ENCODE data around the gene WFS1. TPM values are rescaled to one million over a fixed set of nuclear protein-coding genes. Genes with fewer than 3 reads are reported as not detected.
A peak's percentile ranks its signal among the peaks of the same experiment; 100 is the strongest.

WFS1 gene
- total RNA-seq, 1 donor from 2014 or later = 14.3 TPM

DNA sequence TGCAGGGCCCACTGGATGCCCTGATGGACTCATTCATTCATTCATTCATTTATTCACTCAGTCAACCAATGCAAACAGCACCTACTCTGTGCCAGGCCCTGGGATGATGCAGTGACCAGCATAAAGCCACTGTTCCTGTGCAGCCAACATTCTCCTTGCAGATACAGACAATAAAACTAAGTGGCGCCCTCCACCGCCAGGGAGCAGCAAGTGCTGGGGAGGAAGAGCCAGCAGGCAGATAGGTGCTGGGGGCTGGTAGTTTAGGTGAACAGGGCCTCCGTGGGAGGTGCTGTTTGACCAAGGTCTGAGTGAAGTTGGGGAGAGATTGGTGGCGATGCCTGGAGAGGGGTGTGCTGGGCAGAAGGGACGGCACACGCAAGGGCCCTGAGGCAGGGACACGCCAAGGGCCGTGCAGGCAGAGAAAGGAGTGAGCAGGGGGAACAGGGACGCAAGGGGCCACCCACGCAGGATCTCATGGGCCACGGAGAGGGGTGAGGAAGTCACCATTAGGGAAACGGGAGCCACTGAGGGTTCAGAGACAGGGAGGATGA lies 65.5 kb downstream of the WFS1 start:
- DNase-seq (ENCODE audit: low spot score) (no peak), ATAC-seq (no peak)

DNA sequence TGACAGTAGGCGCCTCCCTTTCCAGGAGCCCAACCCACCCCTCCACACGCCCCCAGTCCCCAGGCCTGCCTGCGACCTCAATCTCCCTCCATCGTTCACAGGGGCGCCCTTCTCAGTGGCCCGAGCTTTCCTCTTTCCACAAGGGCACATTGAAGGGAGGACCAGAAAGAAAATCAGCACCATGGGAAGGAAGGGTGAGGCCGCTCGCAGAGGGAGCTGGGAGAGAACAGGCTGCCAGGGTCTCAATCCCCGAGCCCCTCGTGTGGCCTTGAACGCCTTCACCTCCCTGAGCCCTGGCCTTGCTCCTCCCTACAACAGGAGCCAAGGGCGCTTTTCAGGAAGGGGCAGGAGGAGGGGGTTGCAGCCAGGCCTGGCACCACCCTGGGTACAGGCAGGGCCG lies 66.5 kb downstream of the WFS1 start:
- DNase-seq (ENCODE audit: low spot score) = no peak
- no peak for ATAC-seq

DNA sequence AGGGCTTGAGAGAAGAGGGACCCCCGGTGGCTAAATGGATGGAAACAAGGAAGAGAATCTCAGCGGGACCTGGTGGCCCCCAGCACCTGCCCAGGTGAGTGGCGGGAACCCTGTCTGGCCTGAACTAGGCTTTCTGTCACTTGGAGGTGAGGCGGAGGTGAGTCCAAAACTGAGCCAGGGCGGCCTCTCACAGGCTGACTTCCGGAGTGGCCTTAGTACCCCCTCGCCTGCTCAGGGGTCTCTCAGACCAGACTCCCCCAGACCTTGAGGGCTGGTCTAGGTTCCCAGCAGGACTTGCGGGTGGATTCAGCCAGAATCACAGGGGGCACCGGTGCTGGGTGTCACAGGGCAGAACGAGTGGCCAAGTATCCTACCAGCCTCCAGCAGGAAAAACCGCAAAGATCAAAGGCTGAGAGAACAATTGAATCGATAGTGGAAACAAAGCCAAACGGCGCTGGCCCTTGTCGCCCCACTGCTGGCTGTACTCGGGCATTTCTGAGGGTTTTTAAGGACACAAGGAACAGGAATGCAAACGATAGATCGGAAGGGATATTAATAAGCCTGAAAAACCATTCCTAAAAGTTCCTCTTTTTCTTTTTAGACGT lies 67.8 kb downstream of the WFS1 start:
- peak; percentile 25 for ATAC-seq
- no peak for DNase-seq (ENCODE audit: low spot score)

DNA sequence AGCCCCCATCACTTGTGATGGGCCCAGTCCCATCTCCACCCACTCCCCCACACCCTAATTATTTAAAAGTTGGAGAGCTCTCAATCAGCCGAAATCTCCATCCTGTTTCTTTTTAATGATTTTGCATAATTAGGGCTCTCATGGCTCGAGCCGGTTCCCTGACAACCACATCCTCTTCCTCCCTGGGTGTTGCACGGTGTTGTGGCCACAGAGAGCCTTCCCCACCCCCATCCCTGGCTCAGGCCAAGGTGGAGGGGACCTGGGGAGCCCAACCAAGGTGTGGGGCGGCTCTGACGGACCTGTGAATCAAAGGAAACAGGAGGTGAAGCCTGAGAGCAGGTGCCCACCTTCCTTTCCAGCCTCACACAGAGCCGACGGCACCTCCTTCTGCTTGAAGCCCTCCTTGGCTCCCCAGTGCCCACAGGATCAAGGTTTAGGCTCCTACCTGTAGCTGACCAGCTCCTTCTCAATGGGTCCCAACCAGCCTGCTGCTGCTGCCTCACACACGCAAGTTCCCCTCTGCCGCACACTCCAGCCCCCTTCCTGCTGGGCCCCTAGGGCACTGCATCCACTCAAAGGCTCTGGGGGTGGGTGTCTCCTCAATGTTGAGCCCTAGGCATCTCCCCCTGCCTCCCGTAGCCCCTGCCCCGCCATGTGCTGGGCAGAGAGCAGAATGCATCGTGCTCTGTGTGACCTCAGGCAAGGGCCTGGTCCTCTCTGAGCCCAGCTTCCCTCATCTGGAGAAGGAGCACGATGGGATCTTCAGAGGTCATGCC lies 68.7 kb downstream of the WFS1 start:
- no peak for DNase-seq (ENCODE audit: low spot score)
- no peak for ATAC-seq

DNA sequence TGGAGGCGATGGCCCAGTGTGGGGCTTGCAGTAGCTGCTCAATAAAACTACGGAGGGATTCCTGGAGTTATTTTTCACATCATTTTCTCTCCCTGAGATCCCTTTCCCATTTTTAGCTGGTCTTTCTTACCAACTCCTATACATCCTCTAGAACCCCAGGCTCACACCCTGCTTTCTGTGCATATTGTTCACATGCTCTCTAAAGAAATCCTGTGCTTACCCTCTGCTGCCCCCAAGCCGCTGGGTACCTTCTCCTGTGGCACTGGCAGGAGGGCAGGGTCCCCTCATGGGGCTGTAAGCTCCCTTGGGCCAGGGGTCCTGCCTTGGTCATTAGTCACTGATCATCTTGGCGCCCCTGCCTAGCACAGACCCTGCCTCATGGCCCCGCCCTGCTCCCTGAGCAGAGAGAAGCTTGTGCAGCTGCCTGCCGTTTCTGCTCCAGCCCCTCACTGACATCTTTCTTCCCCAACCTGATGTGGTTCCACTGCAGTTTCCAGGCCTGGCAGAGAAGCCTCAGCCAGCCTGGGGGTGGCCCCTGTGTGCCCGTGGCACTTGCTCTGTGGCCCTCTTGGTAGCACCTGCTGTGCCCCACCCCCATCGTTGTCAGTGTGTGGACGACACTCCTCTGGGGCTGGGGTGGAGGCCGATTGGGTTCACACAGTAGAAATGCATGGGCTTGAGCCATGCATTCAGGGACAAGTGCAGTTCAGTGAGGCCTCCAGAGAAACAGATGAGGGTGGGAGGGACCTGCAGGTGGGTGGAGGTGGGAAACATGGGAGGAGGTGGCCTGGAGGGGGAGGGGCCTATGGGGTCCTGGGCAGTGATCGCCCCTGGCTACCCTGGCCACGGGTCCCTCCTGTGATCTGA lies 69.5 kb downstream of the WFS1 start:
- no peak for DNase-seq (ENCODE audit: low spot score)

DNA sequence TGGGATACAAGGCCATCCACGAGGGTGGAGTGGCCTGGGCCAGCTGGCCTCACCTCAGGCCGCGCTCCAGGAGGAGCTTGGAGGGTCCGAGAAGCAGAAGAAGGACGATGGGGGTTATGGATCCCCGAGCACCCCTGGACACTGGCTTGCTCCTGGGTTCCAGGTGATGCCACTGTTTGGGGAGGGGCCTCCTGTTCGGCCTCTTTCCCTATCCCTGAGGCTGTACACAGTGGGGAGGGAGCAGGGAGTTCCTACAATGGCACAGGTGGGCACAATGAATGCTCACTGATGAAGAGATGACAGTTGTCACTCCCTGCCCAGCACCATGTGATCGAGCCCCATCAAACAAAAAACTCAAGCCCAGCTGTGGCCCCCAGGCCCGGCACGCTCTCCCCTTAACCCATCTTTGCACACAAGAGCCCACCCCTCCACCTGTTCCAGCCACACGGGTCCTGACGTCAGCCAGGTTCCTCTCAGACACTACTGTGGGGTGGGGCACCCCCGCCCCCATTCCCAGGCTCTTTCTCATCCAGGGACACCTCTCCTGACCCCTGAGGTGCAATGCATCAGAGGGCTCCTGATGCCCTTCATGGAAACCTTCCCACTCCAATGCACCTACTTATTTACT lies 70.3 kb downstream of the WFS1 start:
- DNase-seq (ENCODE audit: low spot score) (no peak), ATAC-seq (no peak)

More for the DNA sequence above, 69.5 kb downstream of the WFS1 start:
- ATAC-seq = no peak

DNA sequence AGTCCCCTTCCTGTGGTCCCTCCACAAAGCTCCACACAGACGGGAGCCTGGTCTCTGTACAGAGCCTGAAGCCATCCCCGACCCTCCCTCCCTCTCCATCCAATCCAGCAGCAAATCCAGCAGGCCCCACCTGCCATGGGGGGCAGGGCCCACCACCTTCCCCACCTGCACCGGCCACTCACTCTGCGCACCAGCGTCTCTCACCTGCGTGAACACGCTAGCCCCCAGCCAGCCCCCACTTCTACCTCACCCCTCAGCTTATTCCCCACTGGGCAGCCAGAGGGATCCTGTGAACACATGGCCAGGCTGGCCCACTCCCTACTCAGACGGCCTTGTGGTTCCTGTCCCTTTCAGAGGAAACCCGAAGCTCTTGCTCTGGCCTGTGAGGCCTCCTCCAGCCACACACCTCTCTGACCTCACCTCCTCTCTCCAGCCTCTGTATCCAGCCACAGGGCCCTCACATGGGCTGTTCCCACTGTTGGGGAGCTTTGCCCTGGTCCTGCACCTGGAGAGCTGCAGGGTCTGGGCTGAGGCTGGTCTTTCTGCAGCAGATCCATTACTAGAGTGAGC lies 70.9 kb downstream of the WFS1 start:
- DNase-seq (ENCODE audit: low spot score) = no peak
- ATAC-seq = no peak

DNA sequence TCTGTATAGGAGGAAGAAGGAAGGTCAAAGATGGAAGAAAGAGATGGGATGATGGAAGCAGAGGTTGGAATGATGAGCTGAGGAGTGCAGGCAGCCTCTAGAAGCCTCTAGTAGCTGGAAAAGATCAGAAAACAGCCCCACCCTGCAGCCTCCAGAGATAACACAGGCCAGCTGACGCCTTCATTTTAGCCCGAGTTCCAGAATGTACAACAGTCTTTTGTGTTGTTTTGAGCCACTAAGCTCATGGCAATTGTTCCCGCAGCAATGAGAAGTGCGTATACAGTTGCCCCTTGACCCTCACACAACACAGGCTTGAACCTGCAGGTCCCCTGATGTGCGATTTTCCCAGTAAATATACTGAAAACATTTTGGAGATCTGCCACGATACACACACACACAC lies 72.0 kb downstream of the WFS1 start:
- ATAC-seq (peak; percentile 11), DNase-seq (ENCODE audit: low spot score) (no peak)

DNA sequence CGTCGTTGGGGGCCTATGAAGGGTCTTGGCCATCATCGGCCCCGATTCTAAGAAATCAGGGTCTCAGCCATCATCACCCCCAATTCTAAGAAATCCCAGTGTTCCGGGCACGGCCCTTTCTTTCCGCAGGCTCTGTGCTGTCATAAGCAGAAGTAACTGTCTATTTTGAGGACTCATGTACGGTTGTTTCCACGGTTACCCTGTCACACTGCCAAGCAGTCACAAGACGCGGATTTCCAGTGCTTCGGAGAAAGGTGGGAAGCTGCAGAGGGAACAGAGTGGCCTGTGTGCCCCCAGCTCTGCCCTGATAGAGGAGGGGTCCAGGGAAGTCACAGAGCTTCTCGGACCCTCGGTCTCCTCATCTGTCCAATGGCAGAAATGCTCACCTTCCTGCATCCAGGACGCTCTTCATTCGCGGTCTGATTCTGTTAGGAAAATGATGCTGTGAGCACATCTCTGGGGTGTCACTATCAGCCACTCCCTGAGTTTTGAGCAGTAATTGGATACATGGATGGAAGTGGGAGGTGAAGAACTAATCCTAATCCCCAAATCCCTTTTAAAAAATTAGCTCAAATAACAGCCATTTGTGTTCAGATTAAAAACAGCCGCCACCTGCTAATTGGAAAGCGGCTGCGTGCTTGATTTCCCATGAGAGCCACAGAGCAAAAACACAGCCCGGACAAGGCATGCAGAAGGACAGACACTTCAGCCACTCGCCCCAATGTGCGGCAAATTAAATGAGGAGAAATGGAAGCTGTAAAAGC lies 73.1 kb downstream of the WFS1 start:
- DNase-seq (ENCODE audit: low spot score) (no peak), ATAC-seq (peak; percentile 44)

DNA sequence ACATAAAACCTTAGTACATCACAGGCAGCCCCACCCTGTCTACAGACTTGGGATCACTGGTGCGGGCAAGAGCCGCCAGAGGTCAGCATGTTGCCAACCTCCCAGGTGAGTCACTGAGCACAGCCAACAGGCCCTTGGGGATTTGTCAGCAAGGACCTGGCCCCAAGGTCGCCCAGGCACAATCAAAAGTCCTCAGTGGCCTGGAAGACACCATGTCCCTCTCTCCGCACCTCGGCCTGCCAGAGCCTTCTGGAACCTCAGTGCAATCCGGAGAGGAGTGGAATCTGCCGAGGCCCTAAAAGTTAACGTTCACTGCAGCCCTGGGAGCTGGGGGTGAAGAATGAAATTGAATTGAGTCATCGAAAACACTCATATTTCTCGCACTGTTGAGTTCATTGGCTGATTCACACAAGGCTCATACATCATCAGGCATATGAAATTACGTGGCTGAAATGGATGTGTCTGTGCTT lies 74.3 kb downstream of the WFS1 start:
- ATAC-seq (peak; percentile 57), DNase-seq (ENCODE audit: low spot score) (no peak)

DNA sequence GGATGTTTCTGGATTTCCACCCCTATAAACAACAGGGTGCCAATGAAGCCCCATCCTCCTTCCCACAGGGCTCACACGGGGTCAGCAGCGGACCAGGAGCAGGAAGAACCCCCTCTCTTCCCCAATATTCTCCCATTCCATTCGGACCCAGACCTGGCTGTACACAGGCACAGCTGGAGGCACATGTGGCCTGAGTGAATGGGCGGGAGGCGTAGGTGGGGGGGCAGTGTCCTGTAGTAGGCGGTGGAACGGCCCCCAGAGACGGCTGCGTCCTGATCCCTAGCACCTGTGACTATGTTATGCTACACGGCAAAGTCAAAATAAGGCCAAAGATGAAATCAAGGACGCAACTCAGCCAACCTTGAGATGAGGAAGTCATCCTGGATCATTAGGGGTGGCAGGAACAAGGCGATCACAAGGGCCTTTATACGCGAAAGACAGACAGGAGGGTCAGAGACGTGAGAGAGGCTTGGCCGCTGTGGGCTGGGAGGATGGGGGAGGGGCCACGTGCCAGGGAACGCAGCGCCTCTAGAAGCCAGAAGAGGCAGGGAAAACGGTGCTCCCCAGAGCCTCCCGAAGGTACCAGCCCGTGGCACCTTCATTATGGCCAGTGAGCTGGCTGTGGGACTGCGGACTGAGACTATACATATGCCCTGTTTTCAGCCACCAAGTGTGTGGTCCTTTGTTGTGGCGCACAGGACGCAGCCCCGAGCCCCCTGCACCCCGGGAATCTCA lies 75.6 kb downstream of the WFS1 start:
- DNase-seq (ENCODE audit: low spot score) = no peak
- ATAC-seq = no peak

DNA sequence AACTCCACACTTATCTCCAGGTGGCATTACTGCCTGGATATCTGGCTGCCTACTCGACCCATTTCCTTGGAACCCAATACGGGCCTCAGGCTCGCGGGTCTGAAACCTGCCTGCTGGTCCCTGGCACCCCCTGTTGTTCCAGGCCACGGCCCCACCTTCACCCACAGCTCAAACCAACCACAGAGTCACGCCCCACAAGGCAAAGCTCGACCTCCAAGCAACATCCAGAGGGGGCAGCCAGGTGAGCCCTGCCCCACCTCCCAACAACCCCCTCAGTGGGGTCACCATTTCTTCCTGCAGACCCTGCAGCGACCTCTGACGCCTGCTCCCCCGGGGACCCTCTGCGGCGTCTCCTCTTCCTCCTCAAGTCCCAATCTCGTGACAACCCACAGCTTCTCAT lies 76.2 kb downstream of the WFS1 start:
- DNase-seq (ENCODE audit: low spot score) (no peak), ATAC-seq (no peak)

DNA sequence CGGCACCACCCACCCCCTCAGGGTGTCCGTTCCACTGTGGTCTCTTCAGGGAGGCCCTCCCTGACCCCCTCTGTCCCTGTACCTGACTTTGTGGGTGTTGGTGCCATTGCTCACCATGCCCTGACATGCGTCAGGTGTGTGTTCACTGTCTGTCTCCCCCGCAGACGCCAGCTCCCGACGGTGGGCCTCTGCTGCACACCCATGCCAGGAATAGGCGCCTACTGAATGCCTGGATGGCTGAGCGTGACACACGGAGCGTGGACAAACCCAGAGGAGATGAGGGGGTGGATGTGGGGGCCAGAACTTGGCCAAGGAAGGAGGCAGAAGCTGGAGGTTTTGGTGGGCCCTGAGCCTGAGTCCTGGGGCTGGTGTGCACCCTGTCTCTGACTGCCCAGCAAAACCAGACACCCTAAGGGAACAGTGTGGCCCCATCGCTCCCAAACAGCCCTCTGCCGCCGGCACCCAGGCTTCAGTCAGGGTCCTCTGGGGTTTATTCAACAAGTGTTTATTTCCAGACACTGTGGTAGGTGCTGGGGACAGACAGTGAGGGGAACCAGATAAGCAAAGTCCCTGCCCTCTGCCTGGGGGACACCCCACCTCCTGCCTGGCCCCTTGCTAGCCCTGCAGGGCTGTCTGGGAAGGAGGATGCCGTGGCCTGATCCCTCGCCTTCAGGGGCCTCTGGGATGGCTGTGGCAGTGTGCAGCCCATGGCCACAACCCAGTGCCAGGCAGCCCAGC lies 76.9 kb downstream of the WFS1 start:
- DNase-seq (ENCODE audit: low spot score) (no peak), ATAC-seq (no peak)

DNA sequence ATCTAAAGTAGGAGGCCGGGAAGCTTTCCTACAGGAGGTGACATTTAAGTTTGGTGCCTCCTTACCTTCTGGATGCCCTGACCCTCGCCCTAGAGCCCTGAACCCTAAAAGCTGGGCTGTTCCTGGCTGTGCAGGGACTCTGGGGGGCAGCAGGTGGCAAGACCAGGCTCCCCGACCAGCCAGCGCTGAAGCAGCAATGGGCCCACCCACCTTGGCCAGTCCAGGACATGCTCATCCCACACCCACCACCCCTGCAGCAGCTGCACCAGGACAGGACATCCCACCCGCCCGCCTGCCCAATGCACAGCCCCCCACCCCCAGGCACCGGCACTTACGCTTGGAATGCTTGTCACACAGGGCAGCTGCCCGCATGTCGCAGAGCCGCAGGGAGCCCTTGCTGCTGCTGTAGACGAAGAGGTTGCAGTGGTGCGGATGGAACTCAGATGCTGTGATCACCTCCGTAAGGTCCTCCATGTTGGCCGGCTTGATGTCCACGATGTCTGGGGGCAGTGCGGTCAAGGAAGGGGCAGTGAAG lies 77.9 kb downstream of the WFS1 start:
- no peak for DNase-seq (ENCODE audit: low spot score)
- no peak for ATAC-seq

DNA sequence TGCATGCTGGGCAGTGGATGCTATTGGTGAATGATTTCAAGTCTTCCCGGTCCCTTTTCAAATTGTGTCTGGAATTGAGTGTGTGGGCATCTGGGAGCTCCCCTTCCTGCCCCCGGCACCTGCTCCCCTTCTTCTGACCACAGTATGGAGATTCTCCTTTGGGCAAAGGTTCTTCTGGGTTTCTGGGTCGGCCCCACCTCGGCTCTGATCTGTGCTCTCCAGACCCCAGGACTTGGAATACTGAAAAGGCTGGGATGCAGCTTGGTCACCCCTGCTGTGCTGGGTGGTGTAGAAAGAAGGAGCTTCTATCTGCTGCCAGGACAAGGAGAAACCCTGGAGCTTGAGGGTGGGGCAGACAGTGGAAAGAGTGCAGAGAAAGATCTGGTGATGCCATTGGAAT lies 78.8 kb downstream of the WFS1 start:
- ATAC-seq = no peak
- no peak for DNase-seq (ENCODE audit: low spot score)

DNA sequence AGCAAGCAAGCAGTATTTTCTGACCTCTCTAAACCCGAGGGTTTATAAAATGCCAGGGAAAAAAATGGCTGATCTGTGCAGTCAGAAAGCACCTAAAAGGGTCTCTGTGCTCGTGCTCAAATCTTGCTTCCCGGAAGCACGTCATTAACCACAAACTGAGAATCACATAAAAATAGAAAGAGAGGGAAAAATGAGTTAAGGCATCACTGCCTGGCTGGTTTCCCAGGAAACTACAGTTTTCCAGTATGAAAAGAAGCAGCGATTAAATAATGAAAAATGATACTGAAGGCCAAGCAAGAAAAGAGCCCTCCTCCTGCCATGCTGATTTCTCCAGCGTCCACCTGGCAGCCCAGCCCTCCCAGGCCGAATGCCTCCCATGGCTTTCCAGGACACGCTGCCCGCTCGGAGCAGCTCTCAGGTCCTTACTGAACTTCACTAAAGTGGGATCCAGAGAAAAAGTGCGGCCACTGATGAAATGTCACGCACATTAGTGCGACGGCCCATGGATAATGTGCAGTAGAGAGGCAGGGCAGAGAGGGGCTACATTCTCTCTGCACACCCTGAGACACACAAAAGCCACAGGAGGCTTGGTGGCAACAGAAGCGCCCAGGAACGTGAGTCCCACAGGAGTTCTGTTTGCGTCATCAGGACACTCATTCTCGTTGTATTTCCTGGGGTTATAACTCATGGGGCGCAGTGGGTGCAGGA lies 80.4 kb downstream of the WFS1 start:
- DNase-seq (ENCODE audit: low spot score) = no peak

DNA sequence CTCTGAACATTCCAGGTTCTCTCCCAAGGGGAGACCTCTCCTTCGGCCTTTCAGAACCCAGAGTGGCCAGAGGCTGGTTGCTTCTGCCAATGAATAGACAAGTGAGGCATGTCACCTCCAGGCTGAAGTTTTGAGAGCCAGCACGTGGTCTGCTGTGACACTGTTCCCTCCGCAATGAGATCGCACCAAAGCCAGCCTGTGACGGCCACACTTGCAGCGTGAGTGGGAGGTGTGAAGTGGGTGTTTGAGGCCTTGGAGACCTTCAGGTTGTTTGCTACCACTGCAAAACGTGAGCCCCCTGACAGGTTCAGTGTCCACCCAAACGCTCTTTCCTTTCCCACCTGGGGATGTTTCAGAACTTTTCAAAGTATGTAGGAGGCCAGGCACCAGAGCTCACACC lies 81.0 kb downstream of the WFS1 start:
- ATAC-seq = no peak

More for the DNA sequence above, 80.4 kb downstream of the WFS1 start:
- ATAC-seq = no peak

More for the DNA sequence above, 81.0 kb downstream of the WFS1 start:
- DNase-seq (ENCODE audit: low spot score) = no peak

All from left lobe of liver (tissue), 2 donors.